ENCODE results near the gene ADAMTSL1.

ADAMTSL1 gene

GRCh38 chr9:18437315-18438201 is 36.4 kb upstream of the ADAMTSL1 start:
- DNase-seq (ENCODE audit: low read depth), result no peak
- in situ Hi-C loops (cut with HindIII; ENCODE audit: low sequenced_read_pairs), result no loop called here
- TF ChIP-seq CTCF (IDR thresholded peaks at IDR 0.05; ENCODE audit: low read depth, low read length, missing control alignments), result no peak
- H3K4me3 ChIP-seq (ENCODE audit: low read depth, low read length), result no peak overlapping the region

GRCh38 chr9:18438300-18438925 is 35.5 kb upstream of the ADAMTSL1 start:
- no peak for DNase-seq (ENCODE audit: low read depth)
- in situ Hi-C loops (cut with HindIII; ENCODE audit: low sequenced_read_pairs), result no loop called here
- peak; percentile 50 for TF ChIP-seq CTCF (IDR thresholded peaks at IDR 0.05; ENCODE audit: low read depth, low read length, missing control alignments)
- H3K4me3 ChIP-seq (ENCODE audit: low read depth, low read length), result peak overlapping the region; percentile 22

GRCh38 chr9:18438951-18439350 is 35.0 kb upstream of the ADAMTSL1 start:
- no peak overlapping the region for H3K4me3 ChIP-seq (ENCODE audit: low read depth, low read length)
- in situ Hi-C loops (cut with HindIII; ENCODE audit: low sequenced_read_pairs), result no loop called here
- no peak for TF ChIP-seq CTCF (IDR thresholded peaks at IDR 0.05; ENCODE audit: low read depth, low read length, missing control alignments)
- no peak for DNase-seq (ENCODE audit: low read depth)

DNA sequence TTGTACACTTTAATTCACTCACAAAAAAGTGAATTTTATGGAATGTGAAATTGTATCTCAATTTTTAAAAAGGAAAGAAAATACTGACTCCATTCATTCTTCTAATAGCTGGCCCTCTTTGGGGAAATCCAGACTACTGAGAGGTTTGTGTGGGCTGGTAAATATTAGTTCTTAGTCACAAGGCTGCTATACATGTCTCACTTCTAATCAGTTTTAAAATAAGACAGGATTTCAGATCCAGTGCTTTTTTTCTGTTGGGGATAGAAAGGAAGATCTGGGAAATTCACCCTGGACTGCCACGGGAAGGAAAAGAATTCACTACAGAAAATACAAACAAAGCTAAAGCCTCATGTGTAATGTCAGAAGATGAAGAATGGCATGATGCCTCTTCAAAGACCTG is 32.7 kb upstream of the ADAMTSL1 start:
- TF ChIP-seq CTCF (IDR thresholded peaks at IDR 0.05; ENCODE audit: low read depth, low read length, missing control alignments), result no peak
- no peak for DNase-seq (ENCODE audit: low read depth)
- in situ Hi-C loops (cut with HindIII; ENCODE audit: low sequenced_read_pairs), result no loop called here
- no peak overlapping the region for H3K4me3 ChIP-seq (ENCODE audit: low read depth, low read length)

DNA sequence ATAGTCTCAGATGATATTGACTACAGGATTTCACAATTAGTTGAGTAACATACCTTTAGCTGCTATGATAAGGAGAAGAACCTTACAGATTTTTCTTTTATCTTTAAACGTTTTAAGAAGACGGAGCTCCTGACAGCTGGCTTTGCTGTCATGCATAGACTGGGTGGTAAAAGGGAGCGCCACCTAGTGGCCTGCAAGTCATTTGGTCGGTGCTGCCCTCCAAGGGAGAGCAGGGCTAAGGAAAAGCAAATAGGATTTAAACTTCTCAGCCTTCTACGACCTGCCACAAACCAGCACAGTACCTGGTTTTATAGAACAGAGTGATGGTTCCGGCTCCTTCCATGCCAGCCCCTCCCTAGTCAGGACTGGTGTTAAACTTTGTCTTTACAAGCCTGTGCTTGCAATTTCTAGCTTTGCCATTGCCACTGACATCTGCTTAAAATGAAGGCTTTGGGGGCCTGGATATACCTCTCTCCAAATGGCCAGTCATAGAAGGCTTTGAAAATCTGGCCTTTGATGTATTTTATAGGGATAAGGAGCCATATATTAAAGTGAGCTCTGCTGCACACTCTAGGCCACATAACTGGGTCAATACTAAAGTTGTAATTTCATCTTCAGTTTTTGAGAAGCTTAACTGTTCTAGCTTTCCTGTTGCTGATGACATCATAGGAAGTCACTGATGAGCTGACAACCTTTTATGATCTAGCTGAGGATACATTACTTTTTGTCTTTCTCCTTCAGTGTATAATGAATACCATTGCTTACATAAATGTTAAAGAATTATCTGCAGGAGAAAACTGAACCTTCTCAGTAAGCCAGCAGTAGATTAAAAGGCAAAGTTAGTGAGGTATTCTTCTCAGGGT is 31.1 kb upstream of the ADAMTSL1 start:
- peak; percentile 94 for TF ChIP-seq CTCF (IDR thresholded peaks at IDR 0.05; ENCODE audit: low read depth, low read length, missing control alignments)
- peak; percentile 84 for DNase-seq (ENCODE audit: low read depth)
- H3K4me3 ChIP-seq (ENCODE audit: low read depth, low read length), result no peak overlapping the region
- in situ Hi-C loops (cut with HindIII; ENCODE audit: low sequenced_read_pairs), result no loop called here

DNA sequence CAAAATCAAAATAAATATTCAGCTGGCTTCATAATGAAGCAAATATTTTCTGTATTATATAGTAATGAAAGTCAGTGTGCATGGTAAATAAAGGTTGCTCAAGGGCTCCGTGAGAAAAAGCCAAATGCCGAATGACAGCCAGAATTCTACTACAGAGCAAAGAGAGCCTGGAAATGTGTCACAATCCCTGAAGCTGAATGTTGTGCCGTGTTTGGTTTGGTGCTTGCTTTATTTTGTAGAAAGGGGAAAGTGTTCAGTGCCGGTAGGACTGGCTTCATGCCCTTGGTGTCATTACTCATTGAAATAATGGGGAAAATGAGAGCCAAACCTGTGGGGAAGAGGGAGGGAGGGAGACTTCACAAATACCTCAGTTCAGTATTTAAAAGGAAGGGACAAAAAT is 26.8 kb upstream of the ADAMTSL1 start:
- no peak overlapping the region for H3K4me3 ChIP-seq (ENCODE audit: low read depth, low read length)
- no peak for DNase-seq (ENCODE audit: low read depth)
- no peak for TF ChIP-seq CTCF (IDR thresholded peaks at IDR 0.05; ENCODE audit: low read depth, low read length, missing control alignments)
- in situ Hi-C loops (cut with HindIII; ENCODE audit: low sequenced_read_pairs), result no loop called here
